Measurements from ENCODE around the gene USP24.
A peak's percentile ranks its signal among the peaks of the same experiment; 100 is the strongest.
"Not testable (repeated sequence)": the region's sequence is repeated elsewhere in the genome, so short reads cannot be mapped to it uniquely, and the experiment has no call there.

The USP24 gene

DNA sequence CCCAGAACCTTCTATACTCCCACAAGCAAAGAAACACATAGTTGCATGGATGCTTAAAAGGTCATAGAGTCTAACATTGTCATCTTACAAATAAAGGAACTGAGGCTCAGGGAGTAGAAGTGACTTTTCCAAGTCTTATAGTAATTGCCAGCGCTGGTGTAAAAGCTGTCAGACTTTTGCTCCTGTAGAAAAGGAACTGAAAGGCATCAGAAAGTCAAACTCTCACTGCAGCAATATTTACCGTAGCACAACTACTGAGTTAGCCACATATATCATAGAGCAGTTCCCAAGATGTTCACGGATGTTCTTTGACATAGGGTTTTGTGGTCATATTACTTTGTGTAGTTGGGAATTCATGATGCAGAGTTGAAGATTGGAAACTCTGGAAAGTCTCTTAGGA, 16.6 kb upstream of the USP24 start:
- DNase-seq = no peak

GRCh38 chr1:55230659-55231058, 15.5 kb upstream of the USP24 start:
- no peak for DNase-seq

- not testable (repeated sequence) for DNase-seq
Measured at GRCh38 chr1:55229726-55230125, 14.6 kb upstream of the USP24 start.

GRCh38 chr1:55225228-55225627, 10.1 kb upstream of the USP24 start:
- DNase-seq = no peak

- DNase-seq = no peak
Measured at GRCh38 chr1:55224729-55225128, 9.6 kb upstream of the USP24 start.

GRCh38 chr1:55222152-55222551, 7.0 kb upstream of the USP24 start:
- no peak for DNase-seq

DNA sequence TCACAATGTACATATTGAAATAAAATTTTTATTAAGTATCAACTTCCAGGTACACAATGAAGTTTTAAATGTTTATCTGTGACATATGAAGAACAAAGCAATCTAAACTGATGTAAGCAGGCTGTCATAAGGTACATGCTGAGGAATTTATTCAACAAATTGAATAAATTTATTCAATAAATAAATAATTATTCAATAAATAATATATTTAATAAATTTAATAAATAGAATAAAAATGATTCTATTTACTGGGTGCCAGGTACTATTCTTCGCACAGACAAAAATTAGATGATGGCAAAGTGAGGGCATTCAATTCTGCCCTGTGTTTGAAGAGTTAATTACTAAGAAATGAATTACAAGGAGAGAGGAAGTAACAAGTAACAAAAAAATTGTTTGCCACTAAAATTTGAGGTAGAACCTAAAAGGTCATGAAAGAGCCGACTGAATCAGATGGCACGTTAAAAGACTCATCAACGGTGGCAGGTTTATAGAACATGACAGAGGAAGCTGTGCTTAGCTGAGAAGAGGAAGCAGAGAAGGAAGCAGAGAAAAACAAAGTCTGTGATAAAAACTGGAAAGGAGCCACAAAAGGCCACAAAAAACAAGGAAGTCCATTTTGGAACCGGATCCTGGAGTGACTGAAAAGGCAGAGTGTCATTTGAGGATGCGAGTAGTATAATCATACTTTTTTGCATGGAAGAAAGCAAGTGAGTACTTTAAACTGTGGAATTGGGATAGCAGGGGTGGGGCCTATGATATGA, 2.2 kb upstream of the USP24 start:
- no peak for DNase-seq

DNA sequence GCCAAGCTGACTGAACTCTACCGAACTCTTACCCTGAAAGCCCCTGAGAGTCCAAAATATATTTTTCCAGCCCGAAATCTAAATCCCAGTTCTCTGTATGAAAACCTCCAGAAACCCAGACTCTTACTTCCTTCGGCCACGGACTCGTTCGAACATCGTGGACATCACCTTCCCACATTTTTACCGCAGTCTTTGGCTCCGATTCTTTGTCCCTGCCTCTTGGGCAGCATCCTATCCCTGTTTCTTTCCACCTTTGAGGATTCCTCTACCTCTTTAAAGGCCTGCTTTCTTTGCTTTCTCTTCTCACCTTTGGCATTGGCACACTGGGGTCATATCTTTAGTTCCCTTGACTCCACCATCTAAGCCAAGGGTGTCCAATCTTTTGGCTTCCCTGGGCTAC, 932 bp upstream of the USP24 start:
- DNase-seq = no peak

- no peak for DNase-seq
Measured at GRCh38 chr1:55214934-55215193, 300 bp downstream of the USP24 start.

DNA sequence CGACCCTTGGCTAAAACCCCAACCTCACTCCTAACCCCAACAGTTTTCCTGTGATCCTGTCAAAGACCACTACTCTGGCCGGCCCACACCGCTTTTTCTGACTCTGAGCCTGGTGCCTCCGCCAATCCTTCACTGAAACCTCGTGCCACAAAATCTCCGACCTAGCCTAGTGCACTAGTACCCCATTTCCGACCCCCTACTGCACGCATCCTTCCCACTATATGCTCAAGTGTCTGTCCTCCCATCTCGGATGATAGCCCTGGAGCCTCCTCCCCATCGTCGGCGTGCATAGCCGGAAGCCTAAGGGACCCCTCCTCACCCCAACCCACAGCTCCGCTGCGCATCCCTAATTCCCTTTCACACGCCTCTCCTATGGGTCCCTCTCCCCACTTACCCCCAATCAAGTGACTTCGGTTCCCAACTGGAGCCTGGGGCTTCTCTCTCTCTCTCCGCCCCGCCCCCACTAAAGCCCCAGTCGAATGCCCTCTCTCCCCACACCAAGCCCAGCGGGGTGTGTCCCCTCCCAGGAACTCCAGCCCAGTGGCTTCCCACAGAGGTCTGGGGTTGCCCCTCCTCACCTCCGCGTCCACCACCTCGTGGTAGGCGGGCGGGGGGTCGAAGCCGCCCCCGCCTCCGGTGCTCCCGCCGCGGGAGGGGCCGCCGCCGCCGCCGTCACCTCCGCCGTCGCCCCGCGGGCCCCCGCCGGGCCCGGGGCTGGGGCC, 791 bp downstream of the USP24 start:
- DNase-seq = peak; percentile 25

- DNase-seq = no peak
Measured at GRCh38 chr1:55213885-55214211, 1.3 kb downstream of the USP24 start.

- DNase-seq = no peak
Measured at GRCh38 chr1:55213151-55213884, 1.8 kb downstream of the USP24 start.

- DNase-seq = no peak
Measured at GRCh38 chr1:55212349-55213150, 2.6 kb downstream of the USP24 start.

DNA sequence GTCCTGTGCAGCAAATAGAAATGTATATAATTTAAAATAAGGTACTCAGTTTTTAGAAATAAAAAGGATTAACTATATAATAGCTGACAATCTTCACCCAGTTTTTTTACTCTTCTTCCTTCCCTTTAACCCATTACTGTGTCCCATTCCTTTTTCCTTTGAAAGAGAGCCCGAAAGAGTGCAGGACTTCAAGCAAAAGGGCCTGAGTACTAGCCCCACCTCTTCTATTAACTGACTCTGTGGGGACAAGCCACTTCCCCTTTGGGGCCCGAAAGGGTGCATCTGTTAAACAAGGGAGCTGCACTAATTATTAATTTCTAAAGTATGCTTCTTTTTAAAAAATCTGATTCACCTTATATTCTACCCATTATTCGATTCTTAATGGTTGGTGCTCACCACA, 3.3 kb downstream of the USP24 start:
- DNase-seq = no peak

- DNase-seq = no peak
Measured at GRCh38 chr1:55210990-55211801, 4.0 kb downstream of the USP24 start.

DNA sequence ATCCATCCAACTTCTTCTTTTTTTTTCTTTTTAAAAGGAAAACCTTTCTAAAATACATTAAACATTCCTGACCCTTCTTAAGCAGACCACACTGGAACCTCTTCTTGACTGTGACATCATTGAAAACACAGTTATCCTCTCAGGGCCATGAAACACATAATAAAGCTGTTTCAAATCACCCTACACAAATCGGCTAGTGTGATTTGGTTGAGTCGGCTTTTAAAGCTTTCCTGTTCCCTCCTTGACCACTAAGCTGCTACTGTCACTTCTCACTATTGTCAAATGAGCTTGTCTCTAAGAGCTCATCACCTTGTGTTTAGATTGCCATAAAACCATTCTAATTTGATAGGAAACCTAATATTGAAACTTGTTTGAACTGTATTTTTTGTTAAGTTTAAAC, 5.9 kb downstream of the USP24 start:
- no peak for DNase-seq

DNA sequence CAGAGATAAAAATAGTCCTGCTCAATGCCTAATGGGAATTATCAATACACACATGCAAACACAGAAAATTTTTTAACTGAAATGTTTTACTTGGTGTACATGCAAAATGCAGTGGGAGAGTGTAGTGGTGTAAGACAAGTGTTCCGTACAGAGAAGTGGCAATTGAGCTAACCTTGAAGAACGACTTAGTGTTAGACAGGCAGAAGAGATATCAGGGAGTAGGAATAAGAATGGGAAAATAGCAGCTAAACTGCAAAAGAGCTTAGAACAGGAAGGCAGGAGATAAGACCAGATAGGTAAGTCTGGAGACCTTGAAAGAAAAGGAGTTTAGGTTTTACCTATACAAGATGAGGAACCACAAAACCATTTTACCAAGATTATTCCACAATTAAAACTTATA, 9.0 kb downstream of the USP24 start:
- no peak for DNase-seq

- no peak for DNase-seq
Measured at GRCh38 chr1:55204997-55205396, 10.2 kb downstream of the USP24 start.

- DNase-seq = no peak
Measured at GRCh38 chr1:55203064-55203463, 12.1 kb downstream of the USP24 start.

DNA sequence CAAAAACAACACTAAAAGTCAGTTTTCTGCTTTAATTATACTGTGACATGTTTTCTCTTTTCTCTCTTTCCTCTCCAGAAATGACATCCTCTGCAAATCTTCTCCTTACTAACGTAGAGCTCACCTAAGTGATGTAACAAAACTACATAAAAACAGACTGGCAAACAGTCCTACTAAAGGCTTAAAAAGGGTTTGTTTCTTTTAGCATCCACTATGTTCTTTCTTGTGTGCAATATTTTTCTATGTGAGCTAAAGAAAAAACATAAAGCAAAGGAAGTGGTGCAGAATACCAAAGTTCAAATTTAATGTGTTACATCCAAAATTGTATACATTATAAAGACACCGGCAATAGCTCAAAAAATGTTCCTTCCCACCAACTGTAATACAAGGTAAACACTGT, 14.5 kb downstream of the USP24 start:
- DNase-seq = no peak

DNA sequence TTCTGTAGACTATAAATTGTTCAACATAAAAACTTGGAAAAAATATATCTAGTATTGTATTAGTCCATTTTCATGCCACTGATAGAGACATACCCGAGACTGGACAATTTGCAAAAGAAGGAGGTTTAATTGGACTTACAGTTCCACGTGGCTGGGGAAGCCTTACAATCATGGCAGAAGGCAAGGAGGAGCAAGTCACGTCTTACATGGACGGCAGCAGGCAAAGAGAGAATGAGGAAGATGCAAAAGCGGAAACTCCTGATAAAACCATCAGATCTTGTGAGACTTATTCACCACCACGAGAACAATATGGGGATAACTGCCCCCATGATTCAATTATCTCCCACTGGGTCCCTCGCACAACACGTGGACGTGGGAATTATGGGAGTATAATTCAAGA, 15.4 kb downstream of the USP24 start:
- not testable (repeated sequence) for DNase-seq

- no peak for DNase-seq
Measured at GRCh38 chr1:55198044-55198443, 17.1 kb downstream of the USP24 start.

GRCh38 chr1:55197099-55197498, 18.1 kb downstream of the USP24 start:
- no peak for DNase-seq
